DMS114 treated with DMSO at 0.1 percent for 48 hours (cell line): ENCODE results near the gene DNMT1.

Source experiments
- DNase-seq: peaks from one replicate; lab custom pipeline; 2025; ENCODE audit not compliant: unreplicated experiment; lab: John Stamatoyannopoulos, UW

The DNMT1 gene

DNA sequence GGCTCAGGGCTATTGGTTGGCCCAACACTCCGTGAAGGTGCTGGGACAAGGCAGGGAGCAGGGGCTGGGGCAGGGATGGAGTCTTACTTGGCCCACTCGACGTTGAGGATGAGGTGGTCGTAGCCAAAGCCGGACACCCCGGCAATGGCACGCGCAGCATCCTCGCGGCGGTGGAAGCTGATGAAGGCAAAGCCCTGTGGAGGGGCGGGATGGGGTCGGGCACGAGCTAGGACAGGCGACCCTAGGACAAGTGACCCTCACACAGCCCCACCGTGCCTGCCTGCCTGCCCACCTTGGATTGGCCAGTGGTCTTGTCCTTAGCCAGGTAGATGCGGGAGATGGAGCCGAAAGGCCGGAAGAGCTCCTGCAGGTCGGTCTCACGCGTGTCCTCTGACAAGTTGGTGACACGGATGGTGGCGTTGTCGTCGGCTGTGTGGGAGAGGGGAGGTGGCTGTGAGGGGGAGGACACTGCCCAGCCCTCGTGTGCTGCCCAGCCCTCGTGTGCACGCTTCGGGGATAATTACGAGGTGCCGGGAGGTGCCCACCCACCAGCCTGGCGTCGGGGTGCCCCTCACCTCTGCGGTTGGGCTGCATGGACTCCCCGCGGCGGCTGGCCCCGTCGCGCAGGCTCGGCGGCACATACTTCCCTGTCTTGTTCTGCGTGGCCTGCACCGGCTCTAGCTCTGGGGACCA is 79.2 kb downstream of the DNMT1 start:
- no peak for DNase-seq

GRCh38 chr19:10114651-10115391 is 79.9 kb downstream of the DNMT1 start:
- DNase-seq: no peak

DNA sequence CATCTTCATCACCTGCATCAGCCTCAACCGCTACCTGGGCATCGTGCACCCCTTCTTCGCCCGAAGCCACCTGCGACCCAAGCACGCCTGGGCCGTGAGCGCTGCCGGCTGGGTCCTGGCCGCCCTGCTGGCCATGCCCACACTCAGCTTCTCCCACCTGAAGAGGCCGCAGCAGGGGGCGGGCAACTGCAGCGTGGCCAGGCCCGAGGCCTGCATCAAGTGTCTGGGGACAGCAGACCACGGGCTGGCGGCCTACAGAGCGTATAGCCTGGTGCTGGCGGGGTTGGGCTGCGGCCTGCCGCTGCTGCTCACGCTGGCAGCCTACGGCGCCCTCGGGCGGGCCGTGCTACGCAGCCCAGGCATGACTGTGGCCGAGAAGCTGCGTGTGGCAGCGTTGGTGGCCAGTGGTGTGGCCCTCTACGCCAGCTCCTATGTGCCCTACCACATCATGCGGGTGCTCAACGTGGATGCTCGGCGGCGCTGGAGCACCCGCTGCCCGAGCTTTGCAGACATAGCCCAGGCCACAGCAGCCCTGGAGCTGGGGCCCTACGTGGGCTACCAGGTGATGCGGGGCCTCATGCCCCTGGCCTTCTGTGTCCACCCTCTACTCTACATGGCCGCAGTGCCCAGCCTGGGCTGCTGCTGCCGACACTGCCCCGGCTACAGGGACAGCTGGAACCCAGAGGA is 80.6 kb downstream of the DNMT1 start:
- DNase-seq: no peak

DNA sequence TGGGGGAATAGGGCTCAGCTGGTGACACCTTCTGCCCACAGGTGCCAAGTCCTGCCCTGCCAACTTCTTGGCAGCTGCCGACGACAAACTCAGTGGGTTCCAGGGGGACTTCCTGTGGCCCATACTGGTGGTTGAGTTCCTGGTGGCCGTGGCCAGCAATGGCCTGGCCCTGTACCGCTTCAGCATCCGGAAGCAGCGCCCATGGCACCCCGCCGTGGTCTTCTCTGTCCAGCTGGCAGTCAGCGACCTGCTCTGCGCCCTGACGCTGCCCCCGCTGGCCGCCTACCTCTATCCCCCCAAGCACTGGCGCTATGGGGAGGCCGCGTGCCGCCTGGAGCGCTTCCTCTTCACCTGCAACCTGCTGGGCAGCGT is 81.2 kb downstream of the DNMT1 start:
- DNase-seq: no peak

DNA sequence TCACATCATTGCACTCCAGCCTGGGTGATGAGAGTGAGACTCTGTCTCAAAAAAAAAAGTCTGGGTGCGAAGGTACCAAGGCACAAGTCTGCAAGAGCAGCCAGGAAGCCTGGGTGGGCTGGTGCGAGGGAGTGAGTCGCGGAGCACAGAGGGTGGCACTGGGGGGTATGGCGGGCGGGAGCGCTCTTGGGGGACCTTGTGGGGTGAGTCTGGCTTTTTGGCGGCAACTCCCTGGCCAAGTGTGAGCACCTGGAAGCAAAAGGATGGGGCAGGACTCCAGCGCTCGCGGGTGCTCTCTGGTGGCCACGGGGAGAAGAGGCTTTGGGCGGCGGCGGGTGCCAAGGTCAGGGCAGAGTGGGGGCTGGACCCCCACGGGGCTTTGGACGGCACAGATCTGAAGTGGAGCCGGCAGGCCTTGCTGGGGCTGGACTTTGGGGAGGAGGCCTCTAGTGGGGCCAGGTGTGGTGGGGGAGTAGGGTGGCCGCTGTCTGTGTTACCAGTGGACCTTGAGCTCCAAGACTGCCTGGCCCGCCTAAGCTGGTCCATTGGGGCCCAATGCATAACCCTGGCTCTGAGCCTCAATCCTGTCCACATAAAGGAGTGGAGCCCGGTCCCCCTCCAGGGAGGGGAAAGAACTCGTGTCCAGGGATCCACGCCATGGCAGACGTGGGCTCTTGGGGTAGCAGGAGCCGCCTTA is 81.7 kb downstream of the DNMT1 start:
- DNase-seq: no peak

DNA sequence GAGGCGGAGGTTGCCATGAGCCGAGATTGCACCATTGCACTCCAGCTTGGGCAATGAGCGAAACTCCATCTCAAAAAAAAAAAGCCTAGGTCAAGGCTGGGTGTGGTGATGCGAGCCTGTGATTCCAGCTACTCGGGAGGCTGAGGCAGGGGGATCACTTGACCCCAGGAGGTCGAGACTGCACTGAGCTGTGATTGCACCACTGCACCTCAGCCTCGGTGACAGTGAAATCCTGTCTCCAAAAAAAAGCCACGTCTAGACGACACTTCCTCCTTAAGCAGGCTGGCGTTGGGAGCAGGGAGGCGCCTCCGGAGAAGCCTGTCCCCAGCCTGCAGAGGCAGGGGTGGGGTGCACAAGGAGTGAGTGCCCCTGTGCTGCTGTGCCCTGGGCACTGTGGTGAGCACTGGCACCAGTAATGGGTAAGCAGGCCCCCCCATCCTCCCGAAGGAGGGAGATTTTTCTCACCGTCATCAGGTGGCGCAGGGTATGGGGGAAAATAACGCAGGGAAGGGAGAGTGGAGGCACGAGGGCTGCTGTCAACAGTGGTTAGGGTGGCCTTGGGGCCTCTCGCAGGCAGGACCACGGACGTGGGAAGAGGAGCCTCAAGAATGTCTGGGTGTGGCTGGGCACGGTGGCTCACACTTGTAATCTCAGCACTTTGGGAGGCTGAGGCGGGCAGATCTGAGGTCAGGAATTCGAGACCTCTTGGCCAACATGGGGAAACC is 82.6 kb downstream of the DNMT1 start:
- DNase-seq: no peak

GRCh38 chr19:10111405-10111811 is 83.3 kb downstream of the DNMT1 start, which contains the start of gene P2RY11:
Gene P2RY11, plus strand, starts transcription at chr19:10111693. Its CDS starts 29 bp downstream, at chr19:10111722.
- DNase-seq: no peak

GRCh38 chr19:10110972-10111317 is 83.8 kb downstream of the DNMT1 start:
- no peak for DNase-seq

- no peak for DNase-seq
Observed at GRCh38 chr19:10110076-10110971, 84.4 kb downstream of the DNMT1 start.

DNA sequence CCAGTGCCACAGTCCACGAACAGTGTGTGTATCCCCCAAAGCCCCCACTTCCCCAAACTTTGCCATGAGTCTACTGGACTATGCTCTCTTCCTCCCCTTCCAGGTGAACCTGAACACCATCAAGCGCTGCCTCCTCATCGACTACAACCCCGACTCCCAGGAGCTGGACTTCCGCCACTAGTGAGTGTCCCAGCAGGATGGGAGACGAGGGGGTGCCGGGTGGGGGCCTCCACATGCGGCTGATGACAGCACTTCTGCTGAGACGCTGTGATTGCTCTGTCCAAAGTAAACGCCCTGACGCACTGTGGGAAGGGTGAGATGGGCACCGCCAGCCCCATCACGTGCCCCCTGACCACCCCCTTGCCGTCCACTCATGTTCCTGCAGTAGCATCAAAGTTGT is 85.2 kb downstream of the DNMT1 start:
- no peak for DNase-seq

DNA sequence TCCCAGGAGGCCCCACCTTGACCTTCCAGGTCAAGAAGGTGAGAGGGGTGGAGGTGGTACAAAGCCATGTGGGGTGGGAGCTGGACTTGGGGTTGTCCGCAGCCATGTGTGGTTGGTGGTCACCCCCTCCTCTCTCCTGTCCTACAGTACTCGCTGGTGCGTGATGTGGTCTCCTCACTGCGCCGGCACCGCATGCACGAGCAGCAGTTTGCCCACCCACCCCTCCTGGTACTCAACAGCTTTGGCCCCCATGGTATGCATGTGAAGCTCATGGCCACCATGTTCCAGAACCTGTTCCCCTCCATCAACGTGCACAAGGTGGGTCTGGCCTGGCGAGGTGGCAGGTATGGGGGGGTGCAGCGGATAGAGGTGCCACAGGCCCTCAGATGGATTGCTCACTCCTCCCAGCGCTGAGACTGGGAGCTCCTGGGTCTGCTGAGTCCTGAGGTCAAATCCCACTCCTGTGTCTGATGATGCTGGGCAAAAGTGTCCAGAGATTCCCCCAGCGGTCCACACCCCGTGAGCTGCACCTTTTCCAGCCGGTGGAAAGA is 86.9 kb downstream of the DNMT1 start:
- no peak for DNase-seq

DNA sequence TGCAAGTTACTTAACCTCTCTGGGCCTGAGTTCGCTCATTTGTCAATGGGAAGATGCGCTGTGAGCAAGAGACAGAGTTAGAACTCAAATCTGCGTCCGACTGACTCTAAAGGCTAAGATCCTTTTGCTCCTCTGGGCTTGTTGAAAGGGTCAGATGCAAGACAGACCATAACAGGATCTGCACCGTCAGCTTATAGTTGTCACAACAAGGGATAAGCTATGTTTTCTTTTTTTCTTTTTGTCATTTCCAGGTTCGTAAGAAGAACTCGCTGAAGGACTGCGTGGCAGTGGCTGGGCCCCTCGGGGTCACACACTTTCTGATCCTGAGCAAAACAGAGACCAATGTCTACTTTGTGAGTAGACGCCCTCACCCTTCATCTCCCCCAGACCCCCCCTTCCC is 87.5 kb downstream of the DNMT1 start:
- DNase-seq: no peak

DNA sequence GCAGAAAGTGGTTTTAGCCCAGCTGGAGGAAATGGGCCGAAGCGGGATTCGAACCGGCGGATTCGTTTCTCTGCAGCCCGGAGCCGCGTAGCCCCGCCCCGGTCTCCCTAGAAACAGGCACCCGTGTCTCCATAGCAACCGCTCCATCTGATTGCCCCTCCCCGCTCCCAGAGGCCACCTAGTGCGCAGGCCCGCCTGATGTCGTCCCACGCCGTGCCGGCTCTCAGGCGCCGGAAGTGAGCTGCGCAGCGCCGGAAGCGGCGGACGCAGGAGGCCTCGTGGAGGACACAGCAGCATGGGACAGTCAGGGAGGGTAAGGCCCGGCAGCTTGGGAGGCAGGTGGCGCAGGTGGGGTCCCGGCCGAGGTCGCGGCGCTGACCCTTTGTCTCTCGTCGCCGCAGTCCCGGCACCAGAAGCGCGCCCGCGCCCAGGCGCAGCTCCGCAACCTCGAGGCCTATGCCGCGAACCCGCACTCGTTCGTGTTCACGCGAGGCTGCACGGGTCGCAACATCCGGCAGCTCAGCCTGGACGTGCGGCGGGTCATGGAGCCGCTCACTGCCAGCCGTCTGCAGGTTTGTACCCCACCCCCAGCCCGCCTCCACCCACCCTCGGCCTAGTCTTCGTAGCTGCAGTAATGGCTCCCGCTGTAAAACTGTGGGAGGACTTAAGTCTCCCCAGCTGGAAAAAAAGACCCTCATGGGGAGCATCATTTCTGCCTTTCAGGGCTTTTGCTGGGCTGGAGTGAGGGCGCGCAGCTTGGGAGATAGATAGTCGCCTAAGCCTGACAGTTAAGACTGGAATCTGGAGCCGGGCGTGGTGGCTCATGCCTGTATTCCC is 88.4 kb downstream of the DNMT1 start, which contains the start of gene PPAN:
Gene PPAN, plus strand, starts transcription at position 263 of the 837 bp plus-strand sequence. Its CDS starts 33 bp downstream, at position 296.
- DNase-seq: peak; percentile 89

- no peak for DNase-seq
Observed at GRCh38 chr19:10105509-10106099, 89.1 kb downstream of the DNMT1 start.

DNA sequence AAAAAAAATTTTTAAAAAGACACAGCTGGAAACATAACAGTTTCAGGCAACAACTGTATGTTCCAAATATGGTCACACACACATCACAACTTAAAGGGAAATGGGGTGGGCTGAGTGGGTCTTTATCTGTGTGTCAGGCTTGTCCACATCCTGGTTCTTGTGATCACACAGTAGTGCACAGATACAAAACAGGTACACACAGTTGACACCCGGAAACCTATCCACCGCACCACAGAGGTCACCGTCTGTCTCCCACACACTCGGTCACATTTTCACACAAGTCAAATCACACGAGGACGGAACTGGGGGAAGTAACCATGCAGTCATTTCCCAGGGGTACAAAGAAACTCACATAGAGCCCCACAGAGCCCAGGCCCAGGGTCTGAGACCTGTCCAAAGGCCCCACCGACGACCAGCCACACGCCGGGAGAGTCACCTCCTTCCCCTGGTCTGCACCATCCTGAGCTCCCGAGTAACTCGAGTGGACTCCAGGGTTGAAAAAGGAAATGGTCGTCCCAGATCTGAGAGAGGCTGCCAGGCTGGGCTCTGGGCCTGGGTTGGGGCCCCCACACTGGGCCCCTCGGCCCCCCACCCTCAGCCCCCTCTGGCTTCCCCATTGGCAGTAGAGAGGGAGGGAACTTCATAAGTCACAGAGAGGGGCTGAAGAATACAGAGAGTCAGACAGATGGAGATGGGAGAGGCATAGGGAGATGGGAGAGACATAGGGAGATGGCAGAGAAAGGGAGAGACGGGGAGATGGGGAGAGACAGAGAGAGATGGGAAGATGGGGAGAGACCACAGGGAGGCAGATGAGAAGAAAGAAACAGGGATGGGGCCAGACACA is 89.9 kb downstream of the DNMT1 start:
- DNase-seq: no peak

GRCh38 chr19:10104130-10104513 is 90.6 kb downstream of the DNMT1 start:
- no peak for DNase-seq

DNA sequence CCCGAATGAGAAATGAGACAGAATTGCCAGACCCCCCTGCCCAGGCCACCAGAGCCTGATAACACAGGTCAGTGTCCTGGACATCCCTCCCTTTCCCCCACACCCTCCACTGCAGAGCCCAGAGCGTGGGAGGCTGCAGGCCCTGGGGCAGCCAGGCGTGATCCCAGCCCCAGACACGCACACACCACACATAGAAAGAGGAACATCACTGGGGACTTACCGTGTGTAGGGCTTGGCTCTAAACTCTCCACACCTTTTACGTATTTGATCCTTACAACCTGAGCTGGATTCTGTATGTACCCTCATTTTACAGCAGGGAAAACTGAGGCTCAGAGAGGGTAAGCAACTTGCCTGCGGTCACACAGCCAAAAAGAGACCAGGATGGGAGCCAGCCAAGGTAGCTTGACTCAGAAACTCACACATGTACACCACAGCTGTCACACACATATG is 91.9 kb downstream of the DNMT1 start:
- no peak for DNase-seq
